WI38 (cell line): ENCODE measurements around the gene BRSK2.

Experiments
- H3K4me3 ChIP-seq: 2 replicates; pipeline ENCODE4 v1.5.1; 2011; ENCODE audit warnings: low read depth, mild to moderate bottlenecking, control low read depth, low read length
- CTCF ChIP-seq: IDR thresholded peaks from 2 replicates; pipeline ENCODE4 v1.5.1; 2012; ENCODE audit warnings: low read depth, mild to moderate bottlenecking, control low read depth, low read length

The BRSK2 gene

GRCh38 chr11:1462698-1462975, 72.9 kb downstream of the BRSK2 start:
- no peak overlapping the region for H3K4me3 ChIP-seq
- TF ChIP-seq CTCF: no peak

GRCh38 chr11:1463056-1463455, 73.3 kb downstream of the BRSK2 start:
- no peak for TF ChIP-seq CTCF
- H3K4me3 ChIP-seq: no peak overlapping the region

- no peak overlapping the region for H3K4me3 ChIP-seq
- TF ChIP-seq CTCF: no peak
Measured at GRCh38 chr11:1466784-1467183, 77.0 kb downstream of the BRSK2 start.

- H3K4me3 ChIP-seq: no peak overlapping the region
- no peak for TF ChIP-seq CTCF
Measured at GRCh38 chr11:1467270-1467669, 77.5 kb downstream of the BRSK2 start.

- no peak for TF ChIP-seq CTCF
- no peak overlapping the region for H3K4me3 ChIP-seq
Measured at GRCh38 chr11:1468002-1468401, 78.3 kb downstream of the BRSK2 start.

- no peak for TF ChIP-seq CTCF
- H3K4me3 ChIP-seq: no peak overlapping the region
Measured at GRCh38 chr11:1468473-1469066, 78.8 kb downstream of the BRSK2 start.

- TF ChIP-seq CTCF: no peak
- no peak overlapping the region for H3K4me3 ChIP-seq
Measured at GRCh38 chr11:1469287-1469910, 79.7 kb downstream of the BRSK2 start.
